ENCODE results near the gene VAMP5.
A peak's percentile ranks its signal among the peaks of the same experiment; 100 is the strongest.
"Not testable (repeated sequence)": the region's sequence is repeated elsewhere in the genome, so short reads cannot be mapped to it uniquely, and the experiment has no call there.

VAMP5 gene

DNA sequence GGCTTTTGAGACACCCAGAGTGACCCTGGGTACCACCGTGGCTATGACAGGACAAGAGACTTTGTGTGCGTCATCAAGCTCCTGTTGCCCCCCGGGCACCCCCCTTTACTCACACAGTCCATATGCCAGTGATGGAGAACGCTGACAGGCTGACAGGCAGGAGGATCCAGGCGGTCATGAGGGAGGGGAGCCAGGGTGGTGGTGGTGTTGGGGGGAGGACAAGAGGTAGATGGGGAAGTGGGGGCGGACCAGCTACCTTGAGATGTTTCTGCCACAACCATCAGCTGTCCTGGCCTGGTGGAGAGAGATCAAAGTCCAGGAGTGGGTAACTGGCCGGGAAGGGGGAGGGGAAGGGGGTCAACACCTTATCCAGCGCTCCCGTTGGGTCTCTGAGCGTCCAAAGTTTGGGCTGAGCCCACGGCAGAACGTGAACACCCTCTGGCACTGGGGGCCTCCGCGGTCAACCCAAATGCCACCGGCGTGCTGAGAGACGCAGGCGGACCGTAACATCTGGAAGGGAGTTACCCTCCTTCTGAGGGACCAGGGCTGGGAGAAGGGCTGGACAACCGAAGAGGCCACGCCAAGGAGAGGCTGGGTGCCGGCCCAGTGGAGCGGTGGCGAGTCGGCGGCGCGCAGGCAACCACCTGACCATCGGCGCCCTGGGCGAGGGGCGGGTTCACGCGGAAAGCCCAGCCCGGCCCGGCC is 17.7 kb downstream of the VAMP5 start:
- DNase-seq (ENCODE audit: low spot score): peak; percentile 47

DNA sequence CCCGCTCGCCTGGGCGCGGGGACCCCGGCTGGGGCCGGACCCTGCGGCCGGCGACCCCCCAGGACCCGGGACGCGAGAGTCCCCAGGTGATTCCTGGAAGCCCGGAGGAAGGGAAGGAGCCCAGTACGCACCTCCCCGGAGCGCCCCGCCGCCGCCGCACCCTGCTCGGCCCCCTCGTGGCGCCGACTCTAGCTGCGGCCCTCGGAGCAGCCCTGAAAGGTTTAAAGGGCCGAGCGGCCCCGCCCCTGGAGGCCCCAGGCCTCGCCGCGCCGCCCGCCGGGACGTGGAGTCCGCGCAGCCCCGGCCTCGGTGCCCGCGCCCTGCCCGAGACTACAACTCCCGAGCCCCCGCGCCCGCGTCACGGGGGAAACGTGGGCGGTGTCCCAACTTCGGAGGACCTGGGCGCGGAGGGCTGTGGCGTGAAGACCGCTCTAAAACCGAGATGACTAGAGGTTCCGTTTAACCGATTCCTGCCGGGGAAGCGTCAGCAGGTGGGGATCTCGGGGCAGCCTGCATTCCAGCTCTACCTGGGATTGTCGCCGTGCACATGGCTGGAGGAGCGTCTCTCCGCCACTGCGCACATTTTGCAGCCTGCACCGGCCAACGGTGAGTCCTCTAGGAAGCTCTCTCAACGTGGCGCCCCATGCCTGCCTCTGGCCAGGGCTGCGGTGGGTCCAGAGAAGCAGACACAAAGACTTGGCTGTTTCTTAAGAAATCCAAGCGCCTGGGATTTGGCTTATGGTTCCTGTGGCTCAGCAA is 18.4 kb downstream of the VAMP5 start, which contains the start of gene TMEM150A:
TMEM150A (minus strand) TSS at position 223 of the 759 bp plus-strand sequence. CDS start 750 bp downstream, outside the sequence.
- peak; percentile 91 for DNase-seq (ENCODE audit: low spot score)

DNA sequence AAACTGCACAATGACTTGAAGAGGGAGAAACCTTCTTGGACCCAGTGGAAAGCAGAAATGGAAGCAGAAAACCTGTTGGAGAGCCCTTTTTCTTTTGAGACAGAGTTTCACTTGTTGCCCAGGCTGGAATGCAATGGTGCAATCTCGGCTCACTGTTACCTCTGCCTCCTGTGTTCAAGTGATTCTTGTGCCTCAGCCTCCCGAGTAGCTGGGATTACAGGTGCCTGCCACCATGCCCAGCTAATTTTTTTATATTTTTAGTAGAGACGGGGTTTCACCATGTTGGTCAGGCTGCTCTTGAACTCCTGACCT is 19.9 kb downstream of the VAMP5 start:
- not testable (repeated sequence) for DNase-seq (ENCODE audit: low spot score)

DNA sequence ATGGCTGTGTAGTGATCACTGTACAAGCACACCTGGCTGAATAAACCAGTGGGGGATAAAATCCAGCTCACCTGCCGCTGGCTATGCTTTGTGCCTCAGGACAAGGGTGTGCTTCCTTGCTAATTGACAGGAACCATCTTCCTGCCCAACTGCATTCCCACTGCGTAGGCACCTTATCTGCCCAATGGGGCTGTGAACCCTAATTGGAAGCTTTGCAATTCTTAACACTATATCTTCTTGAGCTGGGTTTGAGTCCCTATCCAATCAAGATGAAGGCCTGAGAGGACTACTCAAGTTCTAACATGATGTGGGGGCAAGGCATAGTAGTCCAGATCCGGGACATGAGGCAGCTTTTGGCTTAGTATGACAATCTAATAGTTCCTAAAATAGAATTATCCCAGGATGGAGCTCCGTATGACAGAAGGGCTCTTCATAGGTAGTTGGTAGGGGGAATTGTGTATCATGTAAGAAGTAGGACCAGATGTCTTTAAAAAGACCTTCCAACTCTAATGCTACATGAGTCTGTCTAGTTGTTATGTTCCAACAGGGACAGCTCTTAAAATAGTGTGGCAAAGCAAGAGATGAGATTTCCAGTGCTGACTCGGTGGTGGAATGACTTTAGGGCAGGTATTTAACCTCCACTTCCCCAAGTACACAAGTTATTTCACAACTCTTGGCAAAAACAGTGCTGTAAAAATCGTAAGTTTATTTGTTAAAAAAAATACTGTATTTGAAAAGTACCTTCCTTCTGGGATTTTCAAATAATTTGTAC is 20.5 kb downstream of the VAMP5 start:
- no peak for DNase-seq (ENCODE audit: low spot score)

DNA sequence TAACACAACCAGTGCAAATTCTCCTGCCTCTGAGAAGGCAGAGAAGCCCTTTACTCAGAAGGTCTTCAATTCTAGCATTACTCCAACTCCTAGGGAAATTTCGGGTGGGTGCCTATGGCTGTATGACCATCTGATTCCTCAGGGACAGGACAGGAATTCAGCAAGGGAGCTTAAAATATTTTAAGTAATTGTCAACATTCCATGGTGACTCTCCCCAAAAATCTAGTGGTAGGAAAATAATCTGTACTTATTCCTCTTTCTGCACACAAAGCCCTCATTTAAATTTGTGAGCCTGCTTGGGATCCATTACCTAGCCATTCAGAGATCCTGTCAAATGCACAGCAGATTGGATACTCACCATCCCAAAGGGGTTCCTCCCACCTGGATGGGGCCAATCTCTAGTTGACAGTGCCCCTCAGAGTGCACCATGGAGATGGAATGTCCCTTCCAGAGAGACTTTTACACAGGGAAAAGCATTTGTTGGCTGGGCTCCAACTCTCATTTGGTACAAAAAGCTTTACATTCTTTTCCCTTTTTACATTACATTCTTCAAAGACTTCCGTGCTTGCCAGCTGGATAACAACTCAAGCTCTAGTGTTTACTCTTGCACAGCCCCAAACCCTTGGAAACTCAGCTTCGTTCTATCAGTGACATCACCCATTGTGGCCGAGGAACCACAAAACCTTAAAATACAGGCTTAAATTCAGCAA is 21.3 kb downstream of the VAMP5 start:
- DNase-seq (ENCODE audit: low spot score): no peak

DNA sequence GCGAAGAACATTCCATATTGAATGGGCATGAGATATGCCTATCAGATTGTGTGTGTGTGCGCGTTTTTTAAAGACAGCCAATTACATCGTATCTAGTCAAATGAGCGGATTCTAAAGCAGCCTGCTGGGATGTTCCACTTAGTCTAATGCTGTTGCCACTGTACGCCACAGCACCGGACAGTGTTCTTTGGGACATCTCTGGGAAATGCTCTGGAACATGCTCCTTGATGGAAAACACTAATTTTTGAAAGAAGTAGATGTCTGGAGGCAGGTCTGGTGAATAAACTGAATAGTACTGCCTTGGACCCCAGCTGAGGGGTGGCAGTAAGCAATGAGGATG is 21.9 kb downstream of the VAMP5 start:
- no peak for DNase-seq (ENCODE audit: low spot score)

DNA sequence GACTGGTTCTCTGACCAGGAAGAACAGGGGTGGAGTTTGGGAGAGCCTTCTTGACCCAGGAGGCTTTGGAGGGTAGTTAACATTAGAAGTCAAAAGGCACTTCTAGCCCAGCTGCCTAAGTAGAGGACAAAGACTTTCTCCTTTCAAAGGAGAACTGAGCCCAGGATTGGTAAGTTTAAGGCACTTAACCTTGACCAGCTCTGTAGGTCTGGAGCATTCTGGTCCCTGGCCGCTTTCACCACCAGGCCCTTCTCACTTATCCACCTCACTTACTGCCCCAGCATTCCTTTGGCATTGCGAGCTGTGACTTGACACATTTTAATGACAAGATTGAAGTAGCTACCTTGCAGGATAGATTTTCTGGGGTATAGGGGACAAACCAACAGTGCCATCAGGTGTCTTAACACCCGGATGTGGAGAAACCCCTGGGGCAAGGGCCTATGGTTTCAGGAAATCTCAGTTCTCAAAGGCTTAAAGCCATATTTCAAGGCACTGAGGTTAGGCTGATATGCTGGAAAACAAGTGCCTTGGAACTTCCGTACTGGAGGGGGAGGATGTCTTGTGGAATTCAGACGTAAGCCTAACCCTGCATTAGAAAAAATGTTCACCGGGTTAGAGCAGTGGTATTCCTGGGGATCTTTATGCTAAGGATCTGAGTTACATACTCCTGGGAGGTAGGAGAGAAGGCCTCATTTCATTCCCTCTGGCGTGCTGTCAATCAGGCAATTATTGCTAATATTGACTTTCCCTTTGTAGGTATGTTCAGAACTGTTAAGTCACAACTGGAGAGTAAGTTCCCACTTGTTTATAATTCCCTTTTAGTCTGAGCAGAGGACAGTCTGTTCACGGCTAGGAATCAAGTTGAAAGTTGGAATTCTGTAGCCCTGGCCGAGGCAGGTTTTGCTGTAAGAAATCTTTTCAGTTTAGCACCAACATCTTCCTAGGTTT is 23.3 kb downstream of the VAMP5 start:
- no peak for DNase-seq (ENCODE audit: low spot score)

DNA sequence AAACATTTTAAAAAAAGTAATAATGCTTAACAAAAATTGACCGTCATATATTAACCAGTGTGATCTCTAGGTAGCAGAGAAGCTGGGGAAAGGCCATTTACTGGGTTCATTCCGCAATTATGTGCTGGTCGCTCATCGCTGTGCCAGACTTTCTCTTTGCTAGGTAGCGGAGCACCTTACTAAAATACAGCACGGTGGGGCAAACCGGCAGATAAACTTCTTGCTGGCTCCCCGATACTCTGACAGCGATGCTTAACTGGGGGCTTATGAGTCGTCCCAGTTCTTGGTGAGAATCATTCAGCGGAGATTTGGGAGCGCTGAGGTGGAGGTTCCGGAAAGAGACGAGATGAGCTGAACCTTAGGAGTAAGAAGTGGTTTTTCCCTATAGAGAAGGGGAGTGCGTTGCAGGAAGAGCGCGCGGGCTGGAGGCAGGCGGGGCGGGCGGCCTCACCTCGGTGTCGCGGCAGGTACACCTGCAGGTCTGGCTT is 27.0 kb downstream of the VAMP5 start:
- DNase-seq (ENCODE audit: low spot score): no peak

DNA sequence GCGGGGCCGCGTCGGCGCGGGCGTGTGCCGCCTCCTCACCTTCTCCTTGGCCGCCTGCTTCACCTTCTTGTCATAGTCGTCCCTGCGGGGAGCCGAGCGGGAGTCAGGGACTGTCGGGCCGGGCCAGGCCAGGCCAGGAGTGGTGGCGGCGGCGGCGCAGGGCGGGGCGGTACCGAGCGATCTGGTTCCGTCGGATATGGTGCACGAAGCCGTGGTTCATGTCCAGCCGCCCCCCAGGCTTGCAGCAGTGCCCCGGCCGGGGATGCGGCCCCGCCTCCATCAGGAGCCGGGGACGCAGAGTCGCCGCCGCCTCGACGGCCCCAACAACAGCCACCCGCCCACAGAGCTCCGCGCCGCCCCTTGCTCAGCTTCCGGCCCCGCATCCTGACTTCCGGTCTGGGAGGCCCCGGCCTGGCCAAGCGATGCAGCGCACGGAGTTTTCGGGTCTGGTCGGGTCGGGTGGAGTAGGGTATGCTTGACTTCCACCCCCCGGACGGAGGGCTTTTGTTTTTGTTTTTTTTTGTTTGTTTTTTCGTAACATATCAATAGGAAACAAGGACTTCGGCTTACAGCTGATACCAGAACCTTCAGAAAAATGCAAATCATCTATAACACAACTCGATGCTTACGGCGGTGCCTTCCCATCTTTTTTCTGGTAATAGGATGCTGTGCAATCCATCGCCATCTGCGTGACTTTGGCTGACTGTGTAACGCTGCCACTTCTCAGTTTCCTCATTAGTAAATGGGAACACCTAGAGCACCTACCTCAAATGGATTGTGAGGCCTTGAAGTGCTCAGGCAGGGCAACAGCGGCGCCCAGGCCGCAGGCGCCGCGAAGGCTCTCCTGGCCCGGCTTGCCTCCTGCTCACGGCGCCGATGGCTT is 27.7 kb downstream of the VAMP5 start, which contains the start of gene C2orf68:
C2orf68 (minus strand) TSS at position 362 of the 883 bp plus-strand sequence; CDS start at position 280, 82 bp downstream.
- peak; percentile 96 for DNase-seq (ENCODE audit: low spot score)

DNA sequence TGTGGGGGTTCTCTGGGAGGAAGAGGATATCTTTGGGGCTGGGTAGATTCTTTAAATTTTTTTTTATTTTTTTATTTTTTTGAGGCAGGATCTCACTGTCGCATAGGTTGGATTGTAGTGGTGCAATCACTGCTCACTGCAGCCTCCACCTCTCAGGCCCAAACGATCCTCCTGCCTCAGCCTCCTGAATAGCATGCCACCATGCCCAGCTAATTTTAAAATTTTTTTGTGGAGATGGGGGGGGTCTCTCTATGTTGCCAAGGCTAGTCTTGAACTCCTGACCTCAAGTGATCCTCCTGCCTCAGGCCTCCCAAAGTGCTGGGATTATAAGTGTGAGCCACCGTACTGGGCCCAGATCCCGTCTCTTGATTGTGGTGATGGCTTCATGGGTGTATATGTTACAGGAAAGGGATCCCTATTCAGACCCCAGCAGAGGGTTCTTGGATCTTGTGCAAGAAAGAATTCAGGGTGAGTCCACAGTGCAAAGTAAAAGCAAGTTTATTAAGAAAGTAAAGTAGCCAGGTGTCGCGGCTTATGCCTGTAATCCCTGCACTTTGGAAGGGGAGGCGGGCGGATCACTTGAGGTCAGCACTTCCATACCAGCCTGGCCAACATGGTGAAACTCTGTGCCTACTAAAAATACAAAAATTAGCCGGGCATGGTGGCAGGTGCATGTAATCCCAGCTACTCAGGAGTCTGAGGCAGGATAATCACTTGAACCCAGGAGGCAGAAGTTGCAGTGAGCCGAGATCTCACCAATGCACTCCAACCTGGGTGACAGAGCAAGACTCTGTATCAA is 29.7 kb downstream of the VAMP5 start:
- DNase-seq (ENCODE audit: low spot score): no peak

DNA sequence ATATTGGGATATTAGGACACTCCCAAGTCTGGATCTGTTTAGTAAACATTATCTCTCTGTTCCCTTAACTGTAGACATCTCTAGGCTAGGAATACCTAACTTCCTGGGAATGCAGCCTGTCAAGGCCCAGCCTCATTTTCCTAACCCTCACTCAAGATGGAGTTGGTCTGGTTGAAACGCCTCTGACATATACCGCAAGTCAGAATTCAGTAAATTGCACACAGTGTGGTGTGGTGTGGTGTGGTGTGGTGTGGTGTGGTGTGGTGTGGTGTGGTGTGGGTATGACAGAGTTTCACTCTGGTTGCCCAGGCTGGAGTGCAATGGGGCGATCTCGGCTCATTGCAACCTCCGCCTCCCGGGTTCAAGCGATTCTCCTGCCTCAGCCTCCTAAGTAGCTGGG is 30.5 kb downstream of the VAMP5 start:
- DNase-seq (ENCODE audit: low spot score): not testable (repeated sequence)

DNA sequence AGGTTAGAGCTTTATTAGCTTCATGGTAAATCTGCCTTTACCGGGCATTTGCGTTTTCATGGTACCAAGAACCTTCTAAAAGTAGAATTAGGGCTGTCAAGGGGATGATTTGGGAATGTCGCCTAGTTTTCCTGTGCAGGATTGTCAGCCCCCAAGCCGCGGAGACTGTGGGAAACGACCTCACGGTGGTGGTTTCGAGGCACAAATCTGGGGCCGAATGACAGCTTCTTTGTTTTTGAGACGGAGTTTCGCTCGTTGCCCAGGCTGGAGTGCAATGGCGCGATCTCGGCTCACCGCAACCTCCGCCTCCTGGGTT is 31.1 kb downstream of the VAMP5 start:
- no peak for DNase-seq (ENCODE audit: low spot score)

DNA sequence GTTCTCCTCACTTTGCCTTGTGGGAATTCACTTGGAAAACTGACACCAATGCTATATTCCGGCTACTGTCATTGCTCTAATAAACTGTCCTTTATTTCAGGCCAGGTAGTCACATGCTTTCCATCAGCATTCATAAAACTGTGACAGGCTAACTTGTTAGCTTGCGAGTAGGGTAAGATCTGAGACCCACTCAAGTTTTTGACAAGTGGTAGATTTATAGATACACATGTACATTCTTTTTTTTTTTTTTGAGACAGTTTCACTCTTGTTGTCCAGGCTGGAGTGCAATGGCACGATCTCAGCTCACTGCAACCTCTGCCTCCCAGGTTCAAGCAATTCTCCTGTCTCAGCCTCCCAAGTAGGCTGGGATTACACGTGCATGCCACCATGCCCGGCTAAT is 33.5 kb downstream of the VAMP5 start:
- not testable (repeated sequence) for DNase-seq (ENCODE audit: low spot score)

DNA sequence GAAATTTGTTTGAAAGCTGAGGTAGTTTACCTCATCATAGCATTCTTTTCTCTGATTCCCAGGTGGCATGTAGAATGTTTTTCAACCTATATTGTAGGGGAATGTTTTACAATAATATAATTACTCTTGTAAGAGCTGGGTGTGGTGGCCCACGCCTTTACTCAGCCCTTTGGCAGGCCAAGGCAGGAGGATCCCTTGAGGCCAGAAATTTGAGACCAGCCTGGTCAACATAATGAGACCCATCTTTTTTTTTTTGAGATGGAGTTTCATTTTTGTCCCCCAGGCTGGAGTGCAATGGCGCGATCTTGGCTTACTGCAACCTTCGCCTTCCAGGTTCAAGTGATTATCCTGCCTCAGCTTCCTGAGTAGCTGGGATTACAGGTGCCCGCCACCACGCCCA is 35.4 kb downstream of the VAMP5 start:
- DNase-seq (ENCODE audit: low spot score): no peak

DNA sequence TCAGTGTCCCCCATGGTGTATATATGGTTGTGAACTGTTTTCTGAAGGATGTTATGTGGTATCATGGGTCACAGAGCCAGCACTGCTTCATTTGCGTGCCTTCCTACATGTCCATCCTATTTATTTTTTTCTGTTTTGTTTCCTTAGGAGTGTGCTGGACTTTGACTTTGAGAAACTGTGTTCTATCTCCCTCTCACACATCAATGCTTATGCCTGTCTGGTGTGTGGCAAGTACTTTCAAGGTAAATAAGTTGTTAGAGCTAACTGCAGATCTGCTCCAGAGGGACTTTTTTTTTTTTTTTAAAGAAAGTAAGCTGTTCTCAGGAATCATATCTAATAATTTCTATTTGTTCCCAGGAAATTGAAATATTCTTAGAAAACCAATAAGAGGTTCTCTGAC is 37.1 kb downstream of the VAMP5 start:
- DNase-seq (ENCODE audit: low spot score): no peak

DNA sequence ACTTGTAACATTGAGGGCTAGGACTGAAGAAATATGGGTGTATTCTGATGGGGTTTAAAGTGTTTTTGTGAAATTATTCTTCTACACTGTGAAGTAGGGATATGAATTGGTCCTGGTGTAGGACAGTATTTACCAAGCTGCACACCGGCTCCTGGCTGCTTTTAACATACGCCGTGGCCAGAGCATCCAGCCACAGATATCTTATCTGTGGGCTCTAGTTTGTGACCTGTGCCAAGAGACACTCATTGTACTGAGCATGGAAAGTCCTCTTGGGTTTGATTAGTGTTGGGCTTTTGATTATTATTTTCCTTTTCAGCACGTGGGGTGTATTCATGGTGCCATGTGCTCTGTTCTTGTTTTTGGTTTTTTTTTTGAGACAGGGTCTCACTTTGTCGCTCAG is 39.8 kb downstream of the VAMP5 start:
- DNase-seq (ENCODE audit: low spot score): no peak

DNA sequence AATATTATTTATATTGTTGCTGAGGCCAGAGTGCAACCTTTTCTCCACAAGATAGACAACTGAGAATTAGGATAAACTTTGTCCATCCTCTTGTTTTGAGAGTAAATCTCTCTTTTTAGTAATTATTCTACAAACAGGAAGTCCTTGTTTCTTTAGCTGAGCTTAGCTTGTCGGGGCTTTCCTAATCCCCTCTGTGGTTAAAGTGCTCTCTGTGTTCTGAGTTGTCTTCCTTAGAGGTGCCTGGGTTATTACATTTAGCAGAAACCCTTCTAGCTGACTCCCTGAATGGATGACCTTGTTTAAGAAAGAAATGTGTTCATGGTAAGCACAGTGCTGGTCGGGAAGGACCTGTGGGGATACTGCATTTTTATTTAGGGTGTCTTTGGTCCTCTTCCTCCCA is 44.4 kb downstream of the VAMP5 start:
- no peak for DNase-seq (ENCODE audit: low spot score)

DNA sequence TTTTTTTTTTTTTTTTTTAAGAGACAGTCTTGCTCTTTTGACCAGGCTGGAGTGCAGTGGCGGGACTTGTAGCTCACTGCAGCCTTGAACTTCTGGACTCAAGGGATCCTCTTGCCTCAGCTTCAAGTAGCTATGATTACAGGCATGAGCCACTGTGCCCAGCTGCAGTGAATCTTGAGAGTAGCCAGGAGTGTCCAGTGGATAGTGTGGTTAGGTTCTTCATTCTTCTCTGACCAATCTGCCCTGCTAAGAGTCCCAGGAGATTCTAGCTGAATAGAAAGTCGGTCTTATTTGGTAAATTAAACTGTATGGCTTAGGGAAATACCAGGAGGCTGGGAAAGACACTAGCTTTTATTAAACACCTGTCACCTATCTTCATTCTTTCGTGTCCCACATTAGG is 47.1 kb downstream of the VAMP5 start:
- DNase-seq (ENCODE audit: low spot score): no peak

DNA sequence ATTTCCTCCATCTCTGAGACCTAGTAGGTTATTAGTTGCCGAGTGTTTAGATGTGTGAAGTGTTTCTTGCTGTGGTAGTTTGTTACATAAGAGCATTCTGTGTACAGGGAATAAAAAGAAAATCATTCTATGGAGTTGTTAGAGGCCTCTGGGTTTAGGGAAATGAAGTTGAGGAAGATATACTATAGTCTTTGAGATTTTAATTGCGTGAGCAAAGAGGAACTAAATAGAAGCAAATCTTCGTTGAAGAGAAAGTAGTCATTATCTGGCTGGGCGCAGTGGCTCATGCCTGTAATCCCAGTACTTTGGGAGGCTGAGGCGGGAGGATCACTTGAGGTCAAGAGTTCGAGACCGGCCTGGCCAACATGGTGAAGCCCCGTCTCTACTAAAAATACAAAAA is 50.8 kb downstream of the VAMP5 start:
- DNase-seq (ENCODE audit: low spot score): no peak
